ENCODE results near the gene CSF2RB. TPM values are rescaled to one million over a fixed set of nuclear protein-coding genes. Genes with fewer than 3 reads are reported as not detected.

CSF2RB gene
- total RNA-seq, 1 experiment from 2014 or later, result not detected

GRCh38 chr22:36936362-36937116, 23.1 kb downstream of the CSF2RB start:
- no peak for DNase-seq (ENCODE audit: low spot score)

DNA sequence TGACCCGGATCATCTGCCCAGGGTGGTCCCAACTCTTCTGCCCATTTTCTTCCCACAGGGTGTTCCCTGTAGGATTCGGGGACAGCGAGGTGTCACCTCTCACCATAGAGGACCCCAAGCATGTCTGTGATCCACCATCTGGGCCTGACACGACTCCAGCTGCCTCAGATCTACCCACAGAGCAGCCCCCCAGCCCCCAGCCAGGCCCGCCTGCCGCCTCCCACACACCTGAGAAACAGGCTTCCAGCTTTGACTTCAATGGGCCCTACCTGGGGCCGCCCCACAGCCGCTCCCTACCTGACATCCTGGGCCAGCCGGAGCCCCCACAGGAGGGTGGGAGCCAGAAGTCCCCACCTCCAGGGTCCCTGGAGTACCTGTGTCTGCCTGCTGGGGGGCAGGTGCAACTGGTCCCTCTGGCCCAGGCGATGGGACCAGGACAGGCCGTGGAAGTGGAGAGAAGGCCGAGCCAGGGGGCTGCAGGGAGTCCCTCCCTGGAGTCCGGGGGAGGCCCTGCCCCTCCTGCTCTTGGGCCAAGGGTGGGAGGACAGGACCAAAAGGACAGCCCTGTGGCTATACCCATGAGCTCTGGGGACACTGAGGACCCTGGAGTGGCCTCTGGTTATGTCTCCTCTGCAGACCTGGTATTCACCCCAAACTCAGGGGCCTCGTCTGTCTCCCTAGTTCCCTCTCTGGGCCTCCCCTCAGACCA, 24.0 kb downstream of the CSF2RB start:
- DNase-seq (ENCODE audit: low spot score), result no peak

- DNase-seq (ENCODE audit: low spot score), result no peak
These were observed 24.6 kb downstream of the CSF2RB start for GRCh38 chr22:36938028-36938425.

GRCh38 chr22:36938886-36939285, 25.5 kb downstream of the CSF2RB start:
- DNase-seq (ENCODE audit: low spot score), result no peak

GRCh38 chr22:36940676-36941075, 27.2 kb downstream of the CSF2RB start:
- DNase-seq (ENCODE audit: low spot score), result no peak

GRCh38 chr22:36942556-36942955, 29.1 kb downstream of the CSF2RB start:
- DNase-seq (ENCODE audit: low spot score), result no peak

DNA sequence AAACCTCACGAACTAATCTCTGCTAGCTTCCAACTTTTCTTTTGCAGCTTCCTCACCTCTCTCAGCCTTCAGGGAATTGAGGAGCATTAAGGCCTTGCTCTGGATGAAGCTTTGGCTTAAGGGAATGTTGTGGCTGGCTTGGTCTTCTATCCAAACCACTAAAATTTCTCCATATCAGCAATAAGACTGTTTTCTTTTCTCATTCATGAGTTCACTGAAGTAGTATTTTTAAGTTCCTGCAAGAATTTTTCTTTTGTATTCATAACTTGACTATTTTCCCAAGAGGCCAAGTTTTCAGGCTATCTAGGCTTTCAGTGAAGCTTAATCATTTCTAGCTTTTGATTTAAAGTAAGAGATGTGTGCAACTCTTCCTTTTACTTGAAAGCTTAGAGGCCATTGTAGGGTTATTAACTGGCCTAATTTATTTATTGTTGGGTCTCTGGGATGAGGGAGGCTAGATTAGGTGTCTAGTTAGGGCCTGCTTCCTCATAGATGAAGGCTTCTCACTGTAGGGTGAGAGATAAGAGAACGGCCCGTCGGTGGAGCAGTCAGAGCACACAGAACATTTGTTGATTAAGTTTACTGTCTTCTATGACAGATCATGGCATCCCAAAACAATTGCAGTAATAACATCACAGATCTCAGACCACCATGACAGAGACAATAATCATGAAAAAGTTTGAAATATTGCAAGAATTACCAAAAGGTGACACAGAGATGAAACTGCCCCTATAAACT, 33.2 kb downstream of the CSF2RB start:
- no peak for DNase-seq (ENCODE audit: low spot score)

DNA sequence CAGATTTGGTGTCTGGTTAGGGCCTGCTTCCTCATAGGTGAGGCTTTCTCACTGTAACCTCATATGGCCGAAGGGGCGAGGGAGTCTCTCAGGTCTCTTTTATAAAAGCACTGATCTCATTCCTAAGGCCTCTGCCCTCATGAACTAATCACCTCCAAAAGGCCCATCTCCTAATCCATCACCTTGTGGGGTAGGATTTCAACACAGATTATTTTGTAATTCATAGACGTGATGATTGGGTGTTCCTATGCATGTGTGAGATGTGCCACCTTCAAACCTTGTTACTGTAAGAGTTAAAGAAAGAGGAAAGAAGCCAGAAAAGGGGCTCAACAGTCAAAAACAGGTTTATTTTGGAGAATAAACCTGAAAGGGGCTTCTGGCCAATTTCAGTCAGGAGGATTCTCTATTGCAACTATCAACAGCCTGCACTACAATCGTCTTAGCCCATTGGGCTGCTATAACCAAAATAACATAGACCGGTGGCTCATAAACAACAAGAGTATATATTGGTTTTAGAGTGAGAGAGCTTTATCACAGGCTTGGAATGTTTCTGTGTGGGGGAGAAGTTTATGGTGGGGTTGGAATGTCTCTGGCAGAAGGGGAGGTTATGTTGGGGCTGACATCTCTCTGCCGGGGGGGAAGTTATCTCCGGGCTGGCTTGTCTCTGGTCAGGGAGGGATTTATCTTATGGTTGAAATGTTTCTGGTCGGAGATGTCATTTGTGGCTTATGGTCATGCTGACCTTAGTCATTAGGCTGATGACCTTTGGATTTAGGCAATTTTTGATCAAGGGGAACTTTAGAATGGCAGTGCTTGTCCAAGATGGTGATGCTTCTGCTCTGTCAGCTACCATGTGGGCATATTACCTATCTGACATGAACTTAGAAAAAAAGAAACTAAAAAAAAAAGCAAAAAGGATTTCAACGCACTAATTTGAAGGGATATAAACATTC, 35.1 kb downstream of the CSF2RB start:
- DNase-seq (ENCODE audit: low spot score), result no peak

DNA sequence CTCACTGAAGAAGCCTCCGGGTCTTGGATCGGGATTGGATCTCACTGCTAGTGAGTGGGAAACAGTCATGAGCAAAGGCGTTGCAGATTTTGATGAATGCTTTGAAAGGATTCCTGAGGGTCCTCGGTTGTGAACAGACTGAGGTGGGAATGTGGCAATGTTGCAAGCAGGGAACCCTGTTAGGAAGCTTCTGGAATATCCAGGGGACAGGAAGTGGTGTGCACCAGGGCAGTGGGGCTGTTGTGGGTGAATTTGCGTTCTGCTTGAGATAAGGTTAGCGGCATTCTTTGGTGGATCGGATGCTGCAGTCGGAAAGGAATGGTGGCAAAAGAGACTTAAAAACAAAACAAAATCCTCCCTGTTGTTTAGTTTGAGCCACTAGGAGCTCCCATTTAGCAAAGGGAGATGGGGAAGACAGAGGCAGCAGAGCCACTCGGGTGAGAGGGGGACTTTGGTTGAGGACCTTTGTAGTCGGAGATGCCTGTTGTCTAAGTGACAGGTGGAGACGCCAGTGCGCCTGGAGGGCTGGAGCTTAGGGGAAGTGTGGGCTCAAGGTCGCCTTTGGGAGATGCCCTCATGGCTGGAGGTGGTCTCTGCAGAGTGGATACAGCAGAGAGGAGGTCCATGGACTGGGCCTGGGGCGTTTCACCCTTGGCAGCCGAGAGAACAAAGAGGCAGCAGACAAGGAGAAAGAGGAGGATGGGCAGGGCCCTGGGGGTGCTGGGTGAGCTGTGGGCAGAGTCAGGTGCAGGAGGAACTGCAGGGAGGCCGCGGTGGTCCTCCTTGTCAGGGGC, 37.6 kb downstream of the CSF2RB start:
- DNase-seq (ENCODE audit: low spot score), result no peak

- no peak for DNase-seq (ENCODE audit: low spot score)
These were observed 38.3 kb downstream of the CSF2RB start for GRCh38 chr22:36951746-36952145.

DNA sequence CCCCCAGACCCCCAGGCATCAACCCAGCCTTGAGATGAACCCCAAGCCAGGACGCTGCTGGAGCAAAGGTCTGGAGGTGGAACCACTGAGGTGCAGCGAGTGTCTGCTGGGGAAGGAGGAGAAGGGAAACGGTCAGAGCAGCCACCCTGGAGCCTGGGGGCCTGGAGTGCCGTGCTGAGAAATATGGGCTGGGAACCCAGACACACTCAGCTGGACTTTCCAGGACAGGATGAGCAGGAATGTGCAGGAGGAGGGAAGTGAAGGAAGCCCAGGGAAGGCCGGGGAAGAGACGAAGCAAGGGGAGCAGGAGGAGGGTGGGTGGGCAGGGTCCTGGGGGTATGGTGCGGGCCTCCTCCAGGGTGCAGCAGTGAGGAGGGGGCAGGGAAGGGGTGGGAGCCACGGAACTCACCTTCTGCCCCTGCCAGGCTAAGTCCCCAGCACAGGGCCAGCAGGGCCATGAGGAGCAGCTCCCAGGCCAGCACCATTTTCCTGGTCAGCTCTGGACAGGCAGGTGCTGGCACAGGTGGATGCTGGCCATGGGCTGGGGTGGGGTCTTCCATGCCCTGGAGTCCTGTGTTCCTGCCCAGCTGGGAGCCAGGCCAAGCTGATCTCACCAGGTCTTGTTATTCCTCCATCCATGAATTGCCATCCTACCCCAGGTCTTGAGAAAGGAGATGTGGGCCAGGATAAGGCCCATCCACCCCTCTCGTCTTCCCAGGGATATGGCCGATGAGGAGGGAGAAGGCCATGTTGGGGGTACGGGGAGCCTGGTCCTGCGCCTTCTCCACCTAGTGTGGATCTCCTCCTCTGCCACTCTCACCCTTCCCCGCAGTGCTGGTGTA, 40.0 kb downstream of the CSF2RB start:
- no peak for DNase-seq (ENCODE audit: low spot score)

DNA sequence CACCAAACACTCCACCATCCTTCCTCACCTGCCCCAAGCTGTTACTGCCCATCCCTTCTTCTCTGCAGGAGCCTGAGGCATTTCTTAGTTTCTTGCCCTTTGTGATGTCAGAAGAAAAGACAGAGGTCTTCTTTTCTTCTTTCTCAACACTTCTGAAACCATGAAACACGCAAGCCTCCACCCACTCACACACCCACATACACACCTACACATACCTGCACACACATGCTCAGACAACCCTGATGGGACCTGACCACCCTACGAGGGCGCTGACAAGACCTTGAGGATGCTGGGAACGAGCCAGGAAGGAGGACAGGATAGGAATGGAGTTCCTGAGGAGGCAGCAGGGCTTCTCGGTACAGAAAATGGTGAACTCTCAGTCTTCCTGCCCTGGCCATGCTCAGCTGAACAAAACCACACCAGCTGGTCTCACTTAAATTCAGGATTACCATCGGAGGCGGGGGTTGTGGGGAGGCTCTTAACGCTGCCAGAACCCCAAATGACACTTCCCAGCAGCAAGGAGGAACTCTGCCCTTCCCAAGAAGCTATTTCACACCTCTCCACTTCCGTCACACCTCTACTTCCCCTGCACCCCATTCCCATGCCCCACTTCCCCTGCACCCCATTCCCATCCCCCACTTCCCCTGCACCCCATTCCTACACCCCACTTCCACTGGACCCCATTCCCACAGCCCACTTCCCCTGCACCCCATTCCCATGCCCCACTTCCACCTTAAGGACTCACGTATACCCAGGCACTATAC, 41.0 kb downstream of the CSF2RB start:
- DNase-seq (ENCODE audit: low spot score), result no peak

GRCh38 chr22:36955691-36956090, 42.3 kb downstream of the CSF2RB start:
- DNase-seq (ENCODE audit: low spot score), result no peak

DNA sequence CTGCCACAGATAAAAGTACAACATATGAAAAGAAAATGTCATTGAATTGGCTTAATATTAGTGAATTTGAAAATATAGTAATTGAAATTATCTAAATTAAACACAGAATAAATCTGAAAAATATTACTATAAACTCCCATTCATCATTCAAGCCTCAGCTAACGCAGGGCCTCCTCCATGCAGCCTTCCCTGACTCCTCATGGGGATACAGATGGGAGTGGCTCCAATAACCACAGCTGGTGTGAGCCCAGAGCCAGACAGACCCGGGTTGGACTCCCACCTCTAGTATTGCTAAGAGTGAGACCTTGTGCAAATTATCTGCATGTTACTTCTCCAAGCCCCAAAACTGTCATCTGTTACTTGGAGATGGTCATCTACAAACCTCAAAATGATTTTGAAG, 44.9 kb downstream of the CSF2RB start:
- no peak for DNase-seq (ENCODE audit: low spot score)

DNA sequence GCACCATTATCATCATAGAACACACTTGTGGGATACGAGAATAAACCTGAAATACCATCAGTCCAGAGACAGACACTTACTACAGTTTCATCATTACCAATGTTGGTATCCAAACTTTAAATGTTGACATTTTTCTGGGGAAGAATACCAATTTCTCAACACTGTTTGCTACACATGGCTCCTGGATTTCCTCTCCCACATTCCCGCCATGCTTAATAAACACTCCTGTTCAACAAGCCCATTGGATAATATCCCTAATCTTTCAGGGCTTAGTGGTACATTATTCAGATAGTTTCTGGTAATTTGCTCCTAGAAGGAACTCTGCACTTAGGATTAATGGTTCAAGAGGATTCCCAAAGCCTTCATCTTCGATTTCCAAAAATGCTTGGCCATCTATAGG, 48.2 kb downstream of the CSF2RB start:
- DNase-seq (ENCODE audit: low spot score), result no peak

DNA sequence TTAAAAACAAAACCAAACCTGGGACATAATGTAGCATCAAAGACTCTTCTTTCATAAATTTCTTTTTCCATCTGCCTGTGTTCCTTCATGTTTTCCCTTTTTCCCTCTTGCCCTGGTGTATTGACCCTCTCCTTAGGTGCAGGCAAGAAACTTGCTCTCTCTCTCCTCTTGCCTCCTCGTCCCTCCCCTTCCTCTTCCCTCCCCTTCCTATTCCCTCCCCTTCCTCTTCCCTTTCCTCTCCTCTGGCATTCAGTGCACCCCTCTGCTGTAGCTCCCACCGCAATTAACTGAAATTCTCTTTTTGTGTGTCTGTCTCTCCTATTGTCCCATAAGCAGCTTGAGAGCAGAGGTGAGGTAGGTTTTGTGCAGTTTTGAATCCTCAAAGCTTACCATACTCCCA, 49.9 kb downstream of the CSF2RB start:
- no peak for DNase-seq (ENCODE audit: low spot score)

GRCh38 chr22:36964106-36964505, 50.7 kb downstream of the CSF2RB start:
- no peak for DNase-seq (ENCODE audit: low spot score)

- no peak for DNase-seq (ENCODE audit: low spot score)
These were observed 52.3 kb downstream of the CSF2RB start for GRCh38 chr22:36965696-36966095.

Data from A172 (cell line).